Liver (tissue), 9 donors: ENCODE measurements around the gene GRK6. TPM values are rescaled to one million over a fixed set of nuclear protein-coding genes. Genes with fewer than 3 reads are reported as not detected.

ENCODE experiments used
- DNase-seq: peaks from one replicate; pipeline ENCODE4 v3.0.0-alpha.2; 2017; ENCODE audit warnings: low spot score
- H3K27ac ChIP-seq, 2 donors: one replicate each; pipeline ENCODE4 v1.7.0; 2013; ENCODE audit warnings: inconsistent platforms in 2 of 2, low read length in 2 of 2, control low read depth in 1 of 2, low read depth in 1 of 2, mild to moderate bottlenecking in 1 of 2
- H3K27me3 ChIP-seq, 4 donors: one replicate each; pipeline versions ENCODE4 v1.6.1 to v1.7.0; 2013; ENCODE audit warnings: low read length in 3 of 4, inconsistent platforms in 1 of 4, mild to moderate bottlenecking in 1 of 4, moderate library complexity in 1 of 4; ENCODE audit not compliant: control insufficient read depth in 4 of 4, insufficient read depth in 4 of 4
- H3K36me3 ChIP-seq, 4 donors: one replicate each; pipeline versions ENCODE4 v1.6.1 to v1.7.0; 2013; ENCODE audit warnings: low read length in 3 of 4, mild to moderate bottlenecking in 3 of 4, low read depth in 1 of 4, moderate library complexity in 1 of 4; ENCODE audit not compliant: control insufficient read depth in 4 of 4, insufficient read depth in 3 of 4
- H3K4me1 ChIP-seq, 4 donors: one replicate each; pipeline versions ENCODE4 v1.6.1 to v1.7.0; 2013; ENCODE audit warnings: low read length in 3 of 4, mild to moderate bottlenecking in 3 of 4, moderate library complexity in 1 of 4; ENCODE audit not compliant: control insufficient read depth in 4 of 4, insufficient read depth in 4 of 4
- H3K4me3 ChIP-seq, 3 donors: one replicate each; pipeline versions ENCODE4 v1.6.1 to v1.7.0; 2013; ENCODE audit warnings: low read length in 3 of 3, control low read depth in 1 of 3, low read depth in 1 of 3, mild to moderate bottlenecking in 1 of 3
- H3K9ac ChIP-seq, 2 donors: one replicate each; pipeline ENCODE4 v1.7.0; 2013; ENCODE audit warnings: low read length in 2 of 2, mild to moderate bottlenecking in 2 of 2, moderate library complexity in 2 of 2, control low read depth in 1 of 2, low read depth in 1 of 2
- H3K9me3 ChIP-seq, 4 donors: one replicate each; pipeline versions ENCODE4 v1.6.1 to v1.7.0; 2013; ENCODE audit warnings: low read length in 3 of 4; ENCODE audit not compliant: control insufficient read depth in 4 of 4
- EGR1 ChIP-seq, 2 donors: IDR thresholded peaks; 2 replicates each; pipeline ENCODE4 v1.6.1; 2016 to 2018; ENCODE audit warnings: antibody characterized with exemption in 2 of 2, low read depth in 2 of 2
- FOXA1 ChIP-seq: IDR thresholded peaks from 2 replicates; pipeline ENCODE4 v1.6.1; 2016; ENCODE audit warnings: antibody characterized with exemption
- FOXA2 ChIP-seq: IDR thresholded peaks from 2 replicates; pipeline ENCODE4 v1.6.1; 2016; ENCODE audit warnings: antibody characterized with exemption
- GABPA ChIP-seq, 2 donors: IDR thresholded peaks in 1 of 2; conservative IDR thresholded peaks in 1 of 2; 2 replicates each; pipeline ENCODE4 v1.6.1; 2016; ENCODE audit warnings: antibody characterized with exemption in 2 of 2, mild to moderate bottlenecking in 1 of 2, moderate library complexity in 1 of 2
- HNF4A ChIP-seq, 2 donors: conservative IDR thresholded peaks; 2 replicates each; pipeline ENCODE4 v1.6.1; 2016; ENCODE audit warnings: antibody characterized with exemption in 2 of 2, mild to moderate bottlenecking in 2 of 2
- HNF4G ChIP-seq: IDR thresholded peaks from 2 replicates; pipeline ENCODE4 v1.6.1; 2016; ENCODE audit warnings: antibody characterized with exemption
- JUND ChIP-seq, 2 donors: IDR thresholded peaks; 2 replicates each; pipeline ENCODE4 v1.6.1; 2016; ENCODE audit warnings: antibody characterized with exemption in 2 of 2
- NR2F2 ChIP-seq: IDR thresholded peaks from 2 replicates; pipeline ENCODE4 v1.6.1; 2016; ENCODE audit warnings: antibody characterized with exemption
- RAD21 ChIP-seq, 2 donors: IDR thresholded peaks; 2 replicates each; pipeline ENCODE4 v1.6.1; 2016; ENCODE audit warnings: antibody characterized with exemption in 2 of 2, mild to moderate bottlenecking in 2 of 2
- SP1 ChIP-seq: IDR thresholded peaks from 2 replicates; pipeline ENCODE4 v1.6.1; 2018; ENCODE audit warnings: antibody characterized with exemption, mild to moderate bottlenecking
- TAF1 ChIP-seq: conservative IDR thresholded peaks from 2 replicates; pipeline ENCODE4 v1.6.1; 2016; ENCODE audit warnings: antibody characterized with exemption, mild to moderate bottlenecking
- YY1 ChIP-seq: IDR thresholded peaks from 2 replicates; pipeline ENCODE4 v1.6.1; 2016; ENCODE audit warnings: antibody characterized with exemption, mild to moderate bottlenecking
- WGBS: extraction: QIAGEN DNeasy Blood & Tissue Kit; methylation state at CpG from one replicate; pipeline ENCODE4 v1.1.7; 2013; 5-methylcytosine and 5-hydroxymethylcytosine counted together
- polyA plus RNA-seq, 2 donors: library from polyadenylated mRNA; stranded (reverse) in 1 of 2; unstranded in 1 of 2; fragments of 200-250 nt in 1 of 2; fragments of >200 nt in 1 of 2; fragmentation: Nextera tagmentation in 1 of 2; extraction: Ambion mirVana in 1 of 2; gene quantifications; one replicate each; pipeline versions ENCODE4 v1.2.1 to v1.2.3, GENCODE V29; 2013 to 2015
- total RNA-seq, 2 donors: library from RNA; depleted of rRNA; stranded (reverse); fragments of >200 nt; gene quantifications; one replicate each; pipeline ENCODE4 v1.2.3, GENCODE V29; 2014
- TF ChIP-seq, protein P1 (sequence below): IDR thresholded peaks from 2 replicates; pipeline ENCODE4 v1.6.1; 2016; ENCODE audit warnings: antibody characterized with exemption, mild to moderate bottlenecking
- TF ChIP-seq, protein P2 (sequence below): IDR thresholded peaks from 2 replicates; pipeline ENCODE4 v1.6.1; 2016; ENCODE audit warnings: antibody characterized with exemption
- TF ChIP-seq, protein P3 (sequence below): IDR thresholded peaks from 2 replicates; pipeline ENCODE4 v1.6.1; 2016; ENCODE audit warnings: antibody characterized with exemption
- donor health status: healthy.
- donor health status: healthy.
- donor health status: healthy.
- donor health status: healthy.
- donor health status: healthy.

GRK6 gene
- total and polyA plus RNA-seq, 4 donors = 3.1 to 24.0 (median 10.8) TPM

- no peak for TF ChIP-seq RAD21 (IDR thresholded peaks at IDR 0.05)
These were observed 16.9 kb downstream of the GRK6 start (continued) for GRCh38 chr5:177443144-177443983.

- Histone ChIP-seq H3K4me3 (no peak overlapping the region), H3K27ac (no peak overlapping the region), H3K36me3 (peaks cover 0 to 6% (median under 1%) of the 10 kb centered on the region in 4 donors), H3K9me3 (no peaks in the 10 kb centered on the region), H3K9ac (no peak overlapping the region), H3K4me1 (peaks cover 5 to 18% (median 9%) of the 10 kb centered on the region in 4 donors), H3K27me3 (no peaks in the 10 kb centered on the region)
- 82% methylated on average over 7 of the region's 7 CpGs for WGBS
- no peak for DNase-seq
- TF ChIP-seq GABPA (IDR thresholded peaks at IDR 0.05 in 1 of 2, conservative IDR thresholded peaks at IDR 0.05 in 1 of 2) = no peak
- TF ChIP-seq RAD21 (IDR thresholded peaks at IDR 0.05) = no peak
- TF ChIP-seq, protein P1, sequence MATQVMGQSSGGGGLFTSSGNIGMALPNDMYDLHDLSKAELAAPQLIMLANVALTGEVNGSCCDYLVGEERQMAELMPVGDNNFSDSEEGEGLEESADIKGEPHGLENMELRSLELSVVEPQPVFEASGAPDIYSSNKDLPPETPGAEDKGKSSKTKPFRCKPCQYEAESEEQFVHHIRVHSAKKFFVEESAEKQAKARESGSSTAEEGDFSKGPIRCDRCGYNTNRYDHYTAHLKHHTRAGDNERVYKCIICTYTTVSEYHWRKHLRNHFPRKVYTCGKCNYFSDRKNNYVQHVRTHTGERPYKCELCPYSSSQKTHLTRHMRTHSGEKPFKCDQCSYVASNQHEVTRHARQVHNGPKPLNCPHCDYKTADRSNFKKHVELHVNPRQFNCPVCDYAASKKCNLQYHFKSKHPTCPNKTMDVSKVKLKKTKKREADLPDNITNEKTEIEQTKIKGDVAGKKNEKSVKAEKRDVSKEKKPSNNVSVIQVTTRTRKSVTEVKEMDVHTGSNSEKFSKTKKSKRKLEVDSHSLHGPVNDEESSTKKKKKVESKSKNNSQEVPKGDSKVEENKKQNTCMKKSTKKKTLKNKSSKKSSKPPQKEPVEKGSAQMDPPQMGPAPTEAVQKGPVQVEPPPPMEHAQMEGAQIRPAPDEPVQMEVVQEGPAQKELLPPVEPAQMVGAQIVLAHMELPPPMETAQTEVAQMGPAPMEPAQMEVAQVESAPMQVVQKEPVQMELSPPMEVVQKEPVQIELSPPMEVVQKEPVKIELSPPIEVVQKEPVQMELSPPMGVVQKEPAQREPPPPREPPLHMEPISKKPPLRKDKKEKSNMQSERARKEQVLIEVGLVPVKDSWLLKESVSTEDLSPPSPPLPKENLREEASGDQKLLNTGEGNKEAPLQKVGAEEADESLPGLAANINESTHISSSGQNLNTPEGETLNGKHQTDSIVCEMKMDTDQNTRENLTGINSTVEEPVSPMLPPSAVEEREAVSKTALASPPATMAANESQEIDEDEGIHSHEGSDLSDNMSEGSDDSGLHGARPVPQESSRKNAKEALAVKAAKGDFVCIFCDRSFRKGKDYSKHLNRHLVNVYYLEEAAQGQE = no peak
- TF ChIP-seq EGR1 (IDR thresholded peaks at IDR 0.05; ENCODE audit: low read depth in 2 of 2) = no peak
- TF ChIP-seq HNF4A (conservative IDR thresholded peaks at IDR 0.05) = no peak
- TF ChIP-seq NR2F2 = no peak
- no peak for TF ChIP-seq FOXA2
These were observed 17.9 kb downstream of the GRK6 start for GRCh38 chr5:177444106-177445051.

DNA sequence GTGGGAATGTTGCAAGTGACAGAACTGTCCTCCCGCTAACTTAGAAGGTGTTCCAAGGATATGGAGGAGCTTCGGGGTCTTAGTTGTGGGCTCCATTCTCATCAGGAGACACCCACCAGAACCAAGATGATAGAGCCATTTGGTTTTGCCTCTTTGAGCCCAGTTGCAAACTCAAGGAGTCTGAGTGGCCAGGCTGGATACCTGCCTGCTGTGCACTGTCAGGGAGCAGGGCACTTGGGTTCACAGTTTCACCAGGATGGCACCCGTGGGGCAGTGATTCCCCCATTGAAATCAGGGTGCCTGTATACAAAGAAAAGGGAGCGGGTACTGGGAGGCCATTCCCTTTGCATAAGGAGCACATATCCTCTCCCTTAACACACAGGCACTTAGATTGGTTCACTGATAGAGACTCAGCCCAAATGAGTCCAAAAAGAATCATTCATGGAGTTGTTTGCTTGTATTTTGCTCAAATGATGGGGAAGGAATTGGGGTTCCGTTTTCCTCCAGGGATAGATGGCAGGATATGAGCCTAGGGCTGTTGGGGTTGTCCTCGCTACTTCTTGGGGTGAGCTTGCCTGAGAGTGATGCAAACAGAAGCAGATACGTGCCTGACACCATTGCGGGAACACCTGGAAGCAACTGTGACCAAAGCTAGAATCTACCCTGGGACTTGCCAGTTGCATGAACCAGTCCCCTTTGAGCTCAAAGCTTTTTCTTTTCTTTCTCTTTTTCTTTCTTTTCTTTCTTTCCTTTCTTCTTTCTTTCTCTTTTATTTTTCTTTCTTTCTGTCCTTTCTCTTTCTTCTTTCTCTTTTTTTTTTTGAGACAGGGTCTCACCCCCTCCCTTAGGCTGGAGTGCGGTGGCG is 18.8 kb downstream of the GRK6 start:
- H3K9me3 ChIP-seq = no peaks in the 10 kb centered on the region
- H3K9ac ChIP-seq = no peak overlapping the region
- 56% methylated on average over 10 of the region's 10 CpGs for WGBS
- no peak overlapping the region for H3K27ac ChIP-seq
- no peak for DNase-seq
- TF ChIP-seq GABPA (IDR thresholded peaks at IDR 0.05 in 1 of 2, conservative IDR thresholded peaks at IDR 0.05 in 1 of 2) (no peak), HNF4G (no peak), NR2F2 (no peak), JUND (IDR thresholded peaks at IDR 0.05) (no peak), FOXA1 (no peak), SP1 (no peak), RAD21 (IDR thresholded peaks at IDR 0.05) (no peak), TAF1 (no peak), EGR1 (IDR thresholded peaks at IDR 0.05; ENCODE audit: low read depth in 2 of 2) (no peak), YY1 (no peak), FOXA2 (no peak)
- TF ChIP-seq, protein P2, sequence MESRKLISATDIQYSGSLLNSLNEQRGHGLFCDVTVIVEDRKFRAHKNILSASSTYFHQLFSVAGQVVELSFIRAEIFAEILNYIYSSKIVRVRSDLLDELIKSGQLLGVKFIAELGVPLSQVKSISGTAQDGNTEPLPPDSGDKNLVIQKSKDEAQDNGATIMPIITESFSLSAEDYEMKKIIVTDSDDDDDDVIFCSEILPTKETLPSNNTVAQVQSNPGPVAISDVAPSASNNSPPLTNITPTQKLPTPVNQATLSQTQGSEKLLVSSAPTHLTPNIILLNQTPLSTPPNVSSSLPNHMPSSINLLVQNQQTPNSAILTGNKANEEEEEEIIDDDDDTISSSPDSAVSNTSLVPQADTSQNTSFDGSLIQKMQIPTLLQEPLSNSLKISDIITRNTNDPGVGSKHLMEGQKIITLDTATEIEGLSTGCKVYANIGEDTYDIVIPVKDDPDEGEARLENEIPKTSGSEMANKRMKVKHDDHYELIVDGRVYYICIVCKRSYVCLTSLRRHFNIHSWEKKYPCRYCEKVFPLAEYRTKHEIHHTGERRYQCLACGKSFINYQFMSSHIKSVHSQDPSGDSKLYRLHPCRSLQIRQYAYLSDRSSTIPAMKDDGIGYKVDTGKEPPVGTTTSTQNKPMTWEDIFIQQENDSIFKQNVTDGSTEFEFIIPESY = no peak
- TF ChIP-seq, protein P3, sequence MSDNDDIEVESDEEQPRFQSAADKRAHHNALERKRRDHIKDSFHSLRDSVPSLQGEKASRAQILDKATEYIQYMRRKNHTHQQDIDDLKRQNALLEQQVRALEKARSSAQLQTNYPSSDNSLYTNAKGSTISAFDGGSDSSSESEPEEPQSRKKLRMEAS = no peak
- peaks cover 5 to 18% (median 9%) of the 10 kb centered on the region in 4 donors for H3K4me1 ChIP-seq
- H3K4me3 ChIP-seq = no peak overlapping the region
- peaks cover 0 to 6% (median under 1%) of the 10 kb centered on the region in 4 donors for H3K36me3 ChIP-seq
- H3K27me3 ChIP-seq = no peaks in the 10 kb centered on the region
